HuH-7 (cell line): ENCODE measurements around the gene CERS6.

Source experiments
- DNase-seq: peaks from one replicate; pipeline ENCODE4 v3.0.0; 2011; ENCODE audit warnings: low spot score

Gene CERS6

DNA sequence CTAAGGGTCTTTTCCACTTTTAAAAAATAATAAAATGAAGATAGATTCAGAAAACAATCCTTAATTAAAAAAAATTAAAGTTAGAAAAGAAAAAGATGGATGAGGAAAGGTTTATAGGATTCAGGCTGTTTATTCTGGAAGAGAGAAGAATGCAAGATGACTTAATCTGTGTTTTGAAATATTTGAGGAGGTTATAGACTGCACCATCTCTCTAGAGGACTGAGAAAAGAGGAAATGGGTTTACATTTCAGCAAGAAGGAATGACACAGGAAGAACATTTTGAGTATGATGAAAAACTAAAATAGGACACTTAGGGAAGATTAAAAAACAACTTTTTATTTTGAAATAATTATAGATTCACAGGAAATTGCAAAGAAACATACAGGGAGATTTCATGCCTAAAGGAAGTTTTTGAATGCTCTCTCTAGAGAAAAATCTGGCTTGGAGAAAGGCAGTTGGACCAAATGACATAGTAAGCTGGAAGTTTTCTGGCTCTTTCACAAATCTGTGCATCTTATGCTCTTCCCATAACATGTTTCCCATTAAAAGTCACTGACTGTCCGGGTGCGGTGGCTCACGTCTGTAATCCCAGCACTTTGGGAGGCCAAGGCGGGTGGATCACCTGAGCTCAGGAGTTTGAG lies 75.0 kb downstream of the CERS6 start:
- no peak for DNase-seq

DNA sequence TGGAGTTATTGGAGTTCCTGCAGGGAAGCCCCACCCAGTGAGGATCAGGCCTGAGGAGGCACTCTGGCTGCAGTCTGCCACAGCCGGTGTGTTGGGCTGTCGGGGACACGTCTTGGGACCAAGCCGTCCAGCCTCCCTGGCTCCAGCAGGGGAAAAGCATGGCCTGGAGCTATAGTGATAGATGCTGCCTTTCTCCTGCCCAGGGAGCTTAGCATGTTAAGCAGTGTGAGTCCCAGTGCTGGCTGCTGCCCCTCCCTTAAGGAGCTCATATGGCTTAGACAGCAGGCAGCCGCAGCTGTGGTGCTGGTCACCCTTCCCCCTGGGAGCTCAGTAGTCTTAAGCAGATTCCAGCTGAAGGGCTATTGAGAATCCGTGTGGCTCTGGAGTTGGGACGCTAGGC lies 78.9 kb downstream of the CERS6 start:
- DNase-seq, result no peak

DNA sequence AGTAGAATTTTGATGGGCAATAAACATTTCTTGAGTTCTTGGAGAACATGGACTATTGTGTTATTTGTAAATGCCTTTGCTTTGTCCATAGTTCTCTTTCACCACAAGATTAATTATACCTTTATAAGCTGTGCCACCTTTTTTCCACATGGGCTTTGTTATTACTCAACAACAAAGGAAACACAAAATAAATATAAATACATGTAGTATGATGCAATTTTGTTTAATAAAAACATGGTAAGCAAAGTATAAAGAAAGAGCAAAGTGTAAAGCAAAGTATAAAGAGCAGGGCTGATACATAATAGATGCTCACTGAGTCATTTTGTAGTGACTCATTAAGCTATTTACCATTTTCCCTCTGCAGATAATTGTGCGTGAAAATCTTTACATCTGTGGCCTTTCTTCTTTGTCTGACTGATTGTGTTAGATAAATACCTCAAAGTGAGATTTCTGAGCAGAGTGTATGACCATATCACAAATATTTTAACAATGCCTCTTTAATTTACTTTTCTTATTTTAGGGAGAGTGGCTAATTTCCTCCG lies 80.9 kb downstream of the CERS6 start:
- DNase-seq, result no peak

DNA sequence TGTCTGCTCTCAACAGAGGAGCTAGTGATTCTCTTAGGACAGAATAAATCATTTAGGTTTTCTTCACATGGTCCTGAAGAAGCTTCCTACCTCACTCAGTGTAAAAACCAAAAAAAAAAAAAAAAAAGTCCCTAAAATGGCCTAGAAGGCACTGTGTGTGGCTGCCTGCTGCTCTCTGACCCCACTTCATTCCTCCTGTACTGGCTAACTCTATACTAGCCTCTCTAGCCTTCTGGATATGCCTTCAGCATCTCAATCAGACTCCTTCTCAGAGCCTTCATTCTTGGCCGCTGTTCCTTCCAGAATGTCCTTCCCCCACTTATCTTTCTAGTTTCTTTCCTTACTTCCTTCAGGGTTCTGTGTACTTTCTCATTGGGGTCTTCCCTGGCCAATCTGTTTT lies 82.1 kb downstream of the CERS6 start:
- no peak for DNase-seq

DNA sequence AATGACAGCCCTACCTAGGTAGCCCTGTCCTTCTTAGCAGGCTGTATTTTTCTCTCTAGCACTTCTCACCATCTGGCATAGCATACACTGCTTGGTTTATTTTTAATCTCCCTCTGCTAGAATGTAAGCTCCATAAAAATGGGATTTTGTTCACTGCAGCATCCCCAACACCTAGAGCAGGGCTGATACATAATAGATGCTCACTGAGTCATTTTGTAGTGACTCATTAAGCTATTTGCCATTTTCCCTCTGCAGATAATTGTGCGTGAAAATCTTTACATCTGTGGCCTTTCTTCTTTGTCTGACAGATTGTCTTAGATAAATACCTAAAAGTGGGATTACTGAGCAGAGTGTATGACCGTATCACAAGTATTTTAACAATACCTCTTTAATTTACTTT lies 82.5 kb downstream of the CERS6 start:
- DNase-seq, result no peak

DNA sequence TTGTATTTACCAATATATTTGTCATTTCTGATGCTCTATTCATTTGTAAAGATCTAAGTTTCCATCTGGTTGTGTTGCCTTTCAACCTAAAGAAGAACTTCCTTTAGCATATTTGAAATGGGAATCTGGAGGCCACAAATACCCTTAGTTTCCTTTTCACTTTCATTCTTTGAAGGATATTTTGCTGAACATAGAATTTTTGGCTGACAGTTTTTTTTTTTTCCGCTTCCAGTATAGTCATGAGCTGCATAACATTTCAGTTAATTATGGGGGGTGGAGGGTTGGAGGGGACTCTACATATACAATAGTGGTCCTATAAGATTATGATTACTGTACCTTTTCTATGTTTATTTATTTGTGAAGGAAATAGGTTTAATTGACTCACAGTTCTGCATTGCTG lies 83.9 kb downstream of the CERS6 start:
- no peak for DNase-seq

DNA sequence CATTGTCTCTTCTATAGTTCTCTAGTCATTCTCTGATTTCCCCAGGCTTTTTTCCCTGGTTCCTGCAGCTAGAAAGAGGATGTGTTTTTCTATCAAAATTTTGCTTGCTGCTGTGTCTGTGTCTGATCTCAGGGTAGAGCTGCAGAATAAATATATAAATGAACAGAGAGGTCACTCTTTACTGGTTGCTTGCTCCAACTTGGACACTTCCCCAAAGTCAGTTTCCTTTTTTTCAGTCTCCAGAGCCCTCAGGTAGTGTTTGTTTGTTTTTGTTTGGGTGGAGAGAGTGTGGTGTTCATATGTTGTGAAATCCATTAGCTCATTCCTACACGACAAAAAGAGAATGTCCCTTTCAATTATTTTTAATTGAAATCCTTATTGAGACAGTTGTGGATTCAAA lies 85.8 kb downstream of the CERS6 start:
- no peak for DNase-seq

DNA sequence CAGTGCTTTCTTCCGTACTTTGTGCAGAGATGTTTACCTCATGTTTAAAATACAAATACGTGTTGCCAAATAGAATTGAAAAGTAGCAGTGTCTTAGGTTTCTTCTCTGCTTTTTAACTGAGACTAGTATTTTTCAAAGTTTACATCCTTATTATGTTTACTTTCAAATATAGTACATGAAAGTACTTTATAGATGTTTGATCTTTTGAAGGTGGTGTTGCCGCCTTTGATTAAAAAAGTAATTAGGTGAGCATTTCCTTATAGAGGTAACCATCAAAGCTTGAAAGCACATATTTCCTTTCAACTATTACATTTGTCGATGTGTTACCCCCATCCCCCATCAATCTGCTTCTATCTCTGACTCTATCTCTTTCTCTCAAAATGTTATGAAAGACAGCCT lies 87.0 kb downstream of the CERS6 start:
- DNase-seq, result no peak

DNA sequence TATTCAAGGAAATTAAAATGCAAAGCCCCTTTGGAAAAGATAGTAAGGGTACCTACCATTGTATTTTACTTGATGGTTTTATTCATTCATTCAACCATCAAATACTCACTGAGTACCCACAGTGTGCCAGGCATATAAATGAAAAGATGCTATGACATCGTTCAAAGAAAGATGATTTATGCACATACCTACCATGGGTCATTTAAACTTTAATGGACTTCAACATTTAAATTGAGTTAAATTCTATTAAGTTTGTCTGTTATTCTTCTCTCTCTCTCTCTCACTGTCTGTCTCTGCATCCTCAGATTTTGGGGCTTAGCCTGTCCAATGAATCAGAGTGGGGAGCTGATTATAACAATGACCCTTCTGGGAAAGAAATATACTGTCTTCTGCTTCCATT lies 87.9 kb downstream of the CERS6 start:
- no peak for DNase-seq

DNA sequence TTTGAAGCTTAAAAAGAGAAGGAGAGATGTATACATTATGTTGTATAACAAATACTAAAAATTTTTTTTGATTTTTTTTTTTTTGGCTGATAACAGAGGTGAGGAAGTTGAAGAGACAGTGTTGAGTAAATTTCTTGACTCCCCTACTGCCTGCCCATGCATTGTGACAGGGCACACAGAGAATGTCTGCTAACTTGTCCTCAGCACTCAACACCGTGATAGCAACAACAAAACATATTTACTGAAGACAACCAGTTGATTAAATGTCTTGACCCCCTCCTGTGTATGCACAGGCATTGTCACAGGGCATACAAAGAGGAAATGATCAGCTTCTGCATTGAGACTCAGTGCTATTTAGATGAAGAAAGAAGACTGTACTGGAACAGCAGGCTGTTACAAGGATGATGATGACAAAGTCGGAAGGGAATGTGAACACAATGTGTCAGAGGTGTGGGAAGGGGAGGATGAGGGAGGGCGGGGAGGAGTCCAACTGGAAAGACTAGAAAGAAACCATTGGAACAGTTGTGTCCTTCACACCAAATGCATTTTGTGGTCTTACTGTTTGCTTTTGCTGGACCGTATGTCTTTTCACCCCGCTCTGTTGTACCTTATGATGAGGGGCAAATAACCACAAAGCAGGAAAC lies 89.5 kb downstream of the CERS6 start:
- no peak for DNase-seq

DNA sequence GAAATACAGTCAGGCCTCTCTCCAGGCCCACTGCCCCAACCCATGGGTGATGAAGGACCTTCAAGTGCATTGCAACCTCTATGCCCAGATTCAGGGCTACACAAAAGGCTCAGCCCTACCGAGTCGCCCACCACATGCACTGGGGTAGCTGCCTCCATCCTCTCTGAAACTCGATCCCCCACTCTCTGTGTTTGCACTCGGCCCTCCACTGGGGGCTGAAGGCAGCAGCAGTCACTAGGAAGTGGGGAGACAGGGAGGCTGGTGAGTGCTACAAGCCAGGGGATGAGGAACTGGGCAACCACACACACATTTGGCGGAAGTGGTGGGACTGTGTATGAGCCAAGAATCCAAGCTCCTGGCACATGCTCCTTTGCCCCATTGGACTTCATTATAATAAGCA lies 94.6 kb downstream of the CERS6 start:
- DNase-seq, result no peak

DNA sequence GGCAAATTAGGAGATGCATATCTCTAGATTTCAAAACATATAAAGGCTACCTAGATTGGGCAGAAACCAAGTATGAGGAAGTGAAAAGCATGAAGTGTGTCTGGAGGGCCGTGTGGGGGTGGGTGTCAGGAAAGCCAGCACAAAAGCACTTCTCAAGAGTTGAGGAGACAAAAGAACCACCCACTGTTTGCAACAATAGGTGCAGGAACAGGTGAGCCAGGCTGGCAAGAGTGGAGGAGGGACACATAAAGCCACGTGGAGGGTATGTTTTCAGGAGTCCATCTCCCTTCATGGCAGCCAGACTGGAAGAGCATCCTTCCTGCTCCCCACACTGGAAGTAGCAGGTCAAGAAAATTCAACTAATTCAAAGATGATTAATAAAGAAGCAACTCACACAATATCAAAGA lies 96.4 kb downstream of the CERS6 start:
- DNase-seq, result no peak

DNA sequence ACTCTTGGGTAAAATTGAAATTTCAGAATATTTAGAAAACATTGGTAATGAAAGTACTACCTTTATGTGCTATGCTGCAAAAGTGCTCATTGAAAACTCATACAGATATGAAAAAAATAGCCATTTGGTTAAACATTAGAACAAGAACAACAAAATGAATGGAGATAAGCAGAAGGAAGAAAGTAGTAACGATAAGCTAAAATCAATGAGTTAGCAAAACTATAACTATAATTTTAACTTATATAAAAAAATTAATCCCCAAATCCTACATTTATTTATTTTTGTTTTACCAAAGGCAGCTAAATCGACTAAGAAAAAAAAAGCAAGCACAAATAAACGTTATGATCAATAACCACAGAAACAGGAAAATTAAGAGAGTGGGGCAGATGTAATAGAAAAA lies 99.2 kb downstream of the CERS6 start:
- no peak for DNase-seq

DNA sequence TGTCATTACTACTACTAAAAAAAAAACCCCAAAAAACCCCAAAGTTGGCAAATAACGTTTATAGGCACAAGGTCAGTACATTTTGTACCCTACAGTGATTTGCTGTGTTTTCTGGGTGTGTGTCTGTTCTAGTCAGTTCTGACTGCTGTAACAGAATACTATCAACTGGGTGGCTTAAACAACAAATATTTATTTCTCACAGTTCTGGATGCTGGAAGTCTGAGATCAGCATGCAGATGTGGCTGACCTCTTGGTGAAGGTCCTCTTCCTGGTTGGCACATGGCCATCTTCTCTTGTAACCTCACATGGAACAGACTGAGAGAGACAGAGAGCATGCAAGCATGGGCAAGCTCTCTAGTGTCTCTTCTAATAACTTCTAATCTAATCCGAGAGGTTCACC lies 103.1 kb downstream of the CERS6 start:
- no peak for DNase-seq

DNA sequence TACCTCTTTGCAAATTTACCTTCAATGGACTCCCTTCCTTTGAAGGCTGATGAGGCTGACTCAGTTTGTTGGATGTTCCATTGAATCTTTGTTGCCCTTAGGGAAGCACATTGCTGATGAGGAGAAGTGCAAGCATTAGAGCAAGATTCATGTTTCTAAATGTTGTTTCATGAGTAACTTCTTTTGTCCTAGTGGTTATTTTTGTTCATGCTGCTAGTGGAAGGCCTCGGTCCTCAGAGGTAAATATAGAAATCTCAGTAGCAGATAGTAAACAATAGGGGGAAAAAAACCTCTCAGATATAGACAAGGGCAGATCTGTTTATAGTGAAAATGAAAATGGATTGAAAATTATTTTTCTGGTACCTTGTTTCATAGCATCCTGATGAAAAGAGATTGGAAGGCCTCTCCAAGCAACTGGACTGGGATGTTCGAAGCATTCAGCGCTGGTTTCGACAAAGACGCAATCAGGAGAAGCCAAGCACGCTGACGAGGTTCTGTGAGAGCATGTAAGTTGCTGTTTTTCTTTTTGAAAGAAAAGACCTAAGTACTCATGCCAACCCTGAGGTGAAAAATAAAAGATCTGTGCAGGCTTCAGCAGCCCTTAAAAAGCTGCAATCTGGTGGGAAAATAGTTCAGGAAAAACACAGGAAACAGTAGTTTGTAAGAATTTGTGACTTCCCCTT lies 104.9 kb downstream of the CERS6 start:
- DNase-seq, result no peak

DNA sequence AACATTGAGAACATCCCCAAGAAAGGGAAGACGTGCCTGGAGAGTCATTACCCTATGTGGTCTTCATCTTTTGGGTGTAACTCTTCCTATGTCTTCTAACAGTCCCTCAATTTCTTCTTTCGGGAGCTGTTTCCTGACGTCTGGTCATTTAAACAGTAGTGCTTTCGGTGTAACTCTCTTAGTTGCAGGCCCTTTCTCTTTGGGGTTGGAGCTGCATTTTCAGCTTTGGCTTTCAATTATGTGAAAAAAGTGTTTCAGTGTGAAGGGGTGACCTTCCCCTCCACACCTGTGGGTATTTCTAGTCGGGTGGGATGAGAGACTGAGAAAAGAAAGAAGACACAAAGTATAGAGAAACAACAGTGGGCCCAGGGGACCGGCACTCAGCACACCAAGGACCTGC lies 105.9 kb downstream of the CERS6 start:
- DNase-seq, result no peak

DNA sequence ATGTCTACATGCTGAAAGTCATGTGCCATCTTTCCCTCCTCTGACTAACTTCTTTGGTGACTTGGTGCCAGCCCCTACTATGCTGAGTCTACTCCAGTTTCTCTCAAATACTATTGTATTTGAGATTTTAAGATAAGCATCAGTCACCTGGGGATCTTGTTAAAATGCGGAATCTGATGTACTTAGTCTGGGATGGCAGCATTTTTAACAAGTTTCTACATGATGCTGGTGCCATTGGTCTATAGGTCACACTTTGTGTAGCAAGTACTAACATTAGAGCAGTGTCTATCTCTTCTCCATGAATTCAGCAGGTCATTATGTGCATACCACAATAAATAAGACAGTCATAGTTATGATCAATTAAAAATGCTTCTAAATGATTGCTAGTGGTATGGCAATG lies 106.9 kb downstream of the CERS6 start:
- no peak for DNase-seq

DNA sequence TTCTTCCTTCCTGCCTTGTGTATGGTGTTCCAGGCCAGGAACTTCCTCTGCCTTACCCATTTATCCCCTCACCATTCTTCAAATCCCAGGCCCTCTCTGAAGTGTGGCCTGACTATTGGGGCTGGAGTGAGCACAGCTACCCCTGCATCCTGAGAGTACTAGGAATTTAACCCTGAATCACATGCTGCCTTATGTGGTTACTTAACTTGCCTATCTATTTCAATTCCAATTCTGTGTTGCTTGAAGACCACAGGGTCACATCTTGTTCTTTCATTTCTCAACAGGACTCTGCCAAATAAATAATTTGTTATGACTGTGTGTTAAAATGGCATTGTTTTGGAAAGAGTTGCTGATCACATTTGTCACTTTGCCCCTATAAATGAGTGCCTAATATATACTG lies 108.6 kb downstream of the CERS6 start:
- DNase-seq, result no peak

DNA sequence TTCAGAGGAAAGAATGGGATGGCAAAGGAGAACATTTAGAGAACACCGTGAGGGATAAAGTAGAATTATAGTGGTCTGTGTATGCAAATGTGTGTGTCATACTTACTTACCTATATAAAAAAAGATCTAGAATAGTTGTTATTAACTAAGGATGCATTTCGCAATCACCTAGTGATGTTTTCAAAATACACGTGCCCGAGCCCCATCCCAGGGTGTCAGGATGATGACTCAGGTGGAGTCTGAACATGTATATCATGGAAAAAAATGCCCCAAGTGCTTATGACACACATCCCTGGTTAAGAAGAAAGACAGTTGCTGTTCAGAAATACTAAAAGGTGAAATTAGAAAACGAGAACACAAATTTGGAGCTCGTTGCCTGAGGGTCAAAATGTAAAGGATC lies 109.0 kb downstream of the CERS6 start:
- DNase-seq, result no peak

DNA sequence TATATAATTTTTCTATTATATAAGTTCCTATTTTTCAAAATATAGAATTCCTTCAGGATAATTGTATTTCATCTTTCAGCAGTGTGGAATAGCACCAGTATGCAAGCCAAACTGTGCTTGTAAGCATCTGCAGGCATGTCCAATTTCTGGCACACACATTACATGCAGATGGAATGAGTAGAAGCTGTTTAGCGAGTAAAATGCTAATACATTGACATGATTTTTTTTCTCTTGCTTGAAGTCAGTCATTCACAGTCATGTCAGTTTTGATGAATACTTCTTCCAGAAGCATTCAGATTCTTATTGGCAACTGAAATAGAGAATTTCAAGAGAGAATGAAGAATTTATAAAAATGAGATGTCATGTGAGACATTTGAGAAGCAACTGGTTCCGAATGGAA lies 109.4 kb downstream of the CERS6 start:
- DNase-seq, result no peak

DNA sequence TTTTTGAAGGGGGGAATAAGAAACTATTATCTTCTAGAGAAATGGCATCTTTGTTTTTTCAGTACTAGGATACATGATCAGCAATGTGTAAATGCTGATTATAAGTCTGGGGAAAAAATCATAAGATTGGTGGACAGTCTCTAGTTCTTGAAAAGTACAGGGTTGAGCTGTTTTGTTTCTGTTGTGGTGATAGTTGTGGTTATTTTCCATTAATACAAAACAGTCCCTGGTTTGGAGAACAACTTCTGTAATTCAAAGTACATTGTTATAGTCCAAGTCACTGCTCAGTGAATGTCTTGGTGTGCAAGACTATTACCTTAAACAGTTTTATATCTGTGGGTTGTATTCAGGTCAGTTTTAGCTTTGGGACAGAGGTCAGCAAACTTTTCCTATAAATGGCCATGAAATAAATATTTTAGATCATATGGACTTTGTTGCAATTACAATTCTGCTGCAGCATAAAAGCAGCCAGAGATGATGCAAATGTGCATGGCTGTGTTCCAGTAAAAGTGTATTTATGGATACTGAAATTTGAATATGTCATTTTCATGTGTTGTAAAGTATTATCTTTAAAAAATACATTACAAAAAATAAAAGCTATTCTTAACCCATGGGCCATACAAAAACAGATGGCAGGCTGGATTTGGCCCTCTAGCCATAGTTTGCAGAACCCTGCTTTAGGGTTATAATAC lies 111.0 kb downstream of the CERS6 start:
- no peak for DNase-seq

DNA sequence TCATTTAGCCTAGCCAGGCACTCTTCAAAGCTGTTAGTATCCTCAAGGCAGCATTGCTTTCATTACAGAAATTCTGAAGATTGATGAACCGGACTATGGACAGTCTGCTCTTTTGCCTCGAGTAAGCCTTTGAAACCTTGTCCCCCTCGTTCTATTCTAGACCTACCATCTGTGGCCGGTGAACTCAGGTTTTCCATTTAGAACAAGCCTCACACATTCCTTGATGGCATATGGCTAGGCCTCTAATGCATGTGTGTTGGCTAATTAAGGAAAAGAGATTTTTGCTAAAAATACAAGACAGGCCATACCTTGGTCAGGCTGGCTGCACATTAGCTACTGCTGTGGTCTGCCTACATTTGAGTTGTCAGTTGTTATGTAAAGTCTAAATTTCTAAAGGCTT lies 111.8 kb downstream of the CERS6 start:
- no peak for DNase-seq
